ENCODE measurements around the gene ZNF343. TPM values are rescaled to one million over a fixed set of nuclear protein-coding genes. Genes with fewer than 3 reads are reported as not detected.

The ZNF343 gene
- total and polyA plus RNA-seq, 8 donors = 0.58 to 14.3 (median 4.4) TPM

DNA sequence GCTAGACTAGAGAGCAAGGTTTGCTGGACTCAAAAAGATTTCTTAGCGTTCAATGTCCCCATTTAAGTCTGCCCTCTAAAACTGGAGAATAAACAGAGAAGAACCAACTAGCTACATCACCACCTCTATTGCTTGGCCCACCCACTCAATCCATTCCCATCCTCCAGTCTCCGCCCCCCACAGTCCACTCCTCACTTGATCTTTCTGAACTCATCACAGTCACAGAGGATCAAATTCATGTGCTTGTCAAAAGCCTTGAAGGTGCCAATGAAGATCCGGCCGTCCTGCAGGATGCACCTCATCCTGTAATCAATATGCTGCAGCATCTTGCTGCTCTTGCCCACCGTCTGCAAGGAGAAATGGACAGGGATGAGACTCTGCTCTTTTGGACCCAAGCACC is 41.3 kb downstream of the ZNF343 start:
- DNase-seq = no peak
- Histone ChIP-seq H3K27me3 (no peaks in the 10 kb centered on the region), H3K27ac (no peak overlapping the region), H3K4me3 (no peak overlapping the region), H3K4me1 (peaks cover 14 to 35% (median 31%) of the 10 kb centered on the region in 4 donors), H3K9me3 (no peaks in the 10 kb centered on the region), H3K36me3 (peaks cover 52 to 62% (median 57%) of the 10 kb centered on the region in 4 donors)
- TF ChIP-seq EP300 (IDR thresholded peaks at IDR 0.05) (no peak), POLR2A (IDR thresholded peaks at IDR 0.05) (no peak), POLR2AphosphoS5 (IDR thresholded peaks at IDR 0.05) (no peak)
- TF ChIP-seq, protein P1, sequence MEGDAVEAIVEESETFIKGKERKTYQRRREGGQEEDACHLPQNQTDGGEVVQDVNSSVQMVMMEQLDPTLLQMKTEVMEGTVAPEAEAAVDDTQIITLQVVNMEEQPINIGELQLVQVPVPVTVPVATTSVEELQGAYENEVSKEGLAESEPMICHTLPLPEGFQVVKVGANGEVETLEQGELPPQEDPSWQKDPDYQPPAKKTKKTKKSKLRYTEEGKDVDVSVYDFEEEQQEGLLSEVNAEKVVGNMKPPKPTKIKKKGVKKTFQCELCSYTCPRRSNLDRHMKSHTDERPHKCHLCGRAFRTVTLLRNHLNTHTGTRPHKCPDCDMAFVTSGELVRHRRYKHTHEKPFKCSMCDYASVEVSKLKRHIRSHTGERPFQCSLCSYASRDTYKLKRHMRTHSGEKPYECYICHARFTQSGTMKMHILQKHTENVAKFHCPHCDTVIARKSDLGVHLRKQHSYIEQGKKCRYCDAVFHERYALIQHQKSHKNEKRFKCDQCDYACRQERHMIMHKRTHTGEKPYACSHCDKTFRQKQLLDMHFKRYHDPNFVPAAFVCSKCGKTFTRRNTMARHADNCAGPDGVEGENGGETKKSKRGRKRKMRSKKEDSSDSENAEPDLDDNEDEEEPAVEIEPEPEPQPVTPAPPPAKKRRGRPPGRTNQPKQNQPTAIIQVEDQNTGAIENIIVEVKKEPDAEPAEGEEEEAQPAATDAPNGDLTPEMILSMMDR (IDR thresholded peaks at IDR 0.05) = no peak
- intact Hi-C loops (cut with DNase I; ENCODE audit: low total_unique reads) = no loop called here
- WGBS, 5 donors = 83 to 91% (median 84%) methylated on average over 5 of the region's 5 CpGs

- 93 to 98% (median 96%) methylated on average over 6 of the region's 6 CpGs for WGBS, 5 donors
- Histone ChIP-seq H3K4me3 (no peak overlapping the region), H3K27me3 (no peaks in the 10 kb centered on the region), H3K36me3 (peaks cover 73 to 85% (median 80%) of the 10 kb centered on the region in 4 donors), H3K27ac (no peak overlapping the region), H3K9me3 (no peaks in the 10 kb centered on the region), H3K4me1 (peaks cover 14 to 30% (median 28%) of the 10 kb centered on the region in 4 donors)
- TF ChIP-seq EP300 (IDR thresholded peaks at IDR 0.05) (no peak), POLR2A (IDR thresholded peaks at IDR 0.05) (no peak), POLR2AphosphoS5 (IDR thresholded peaks at IDR 0.05) (no peak)
- TF ChIP-seq, protein P1 (IDR thresholded peaks at IDR 0.05) = no peak
- DNase-seq = no peak
- intact Hi-C loops (cut with DNase I; ENCODE audit: low total_unique reads) = no loop called here
These were observed 43.6 kb downstream of the ZNF343 start for GRCh38 chr20:2465100-2465499.

- peaks cover 5 to 18% (median 17%) of the 10 kb centered on the region in 4 donors for H3K4me1 ChIP-seq
- DNase-seq = no peak
- H3K4me3 ChIP-seq = no peak overlapping the region
- TF ChIP-seq, protein P1 (IDR thresholded peaks at IDR 0.05) = no peak
- TF ChIP-seq POLR2A (IDR thresholded peaks at IDR 0.05) (no peak), POLR2AphosphoS5 (IDR thresholded peaks at IDR 0.05) (no peak), EP300 (IDR thresholded peaks at IDR 0.05) (no peak)
- intact Hi-C loops (cut with DNase I; ENCODE audit: low total_unique reads) = no loop called here
- no peak overlapping the region for H3K27ac ChIP-seq
- 84 to 92% (median 85%) methylated on average over 9 of the region's 9 CpGs for WGBS, 5 donors
- H3K36me3 ChIP-seq = peaks cover 76 to 98% (median 93%) of the 10 kb centered on the region in 4 donors
- H3K27me3 ChIP-seq = no peaks in the 10 kb centered on the region
- no peaks in the 10 kb centered on the region for H3K9me3 ChIP-seq
These were observed 44.9 kb downstream of the ZNF343 start for GRCh38 chr20:2463616-2464365.

GRCh38 chr20:2462484-2462883 is 46.2 kb downstream of the ZNF343 start:
- Histone ChIP-seq H3K4me1 (peaks cover 0 to 5% (median 3%) of the 10 kb centered on the region in 4 donors), H3K4me3 (no peak overlapping the region), H3K27me3 (no peaks in the 10 kb centered on the region), H3K27ac (no peak overlapping the region), H3K36me3 (peaks cover 75 to 95% (median 90%) of the 10 kb centered on the region in 4 donors), H3K9me3 (no peaks in the 10 kb centered on the region)
- WGBS, 5 donors = 84 to 100% (median 96%) methylated on average over 3 of the region's 3 CpGs
- intact Hi-C loops (cut with DNase I; ENCODE audit: low total_unique reads) = no loop called here
- no peak for TF ChIP-seq EP300 (IDR thresholded peaks at IDR 0.05)
- TF ChIP-seq, protein P1 (IDR thresholded peaks at IDR 0.05) = no peak
- no peak for TF ChIP-seq POLR2A (IDR thresholded peaks at IDR 0.05)
- DNase-seq = no peak
